B cell (primary cell): ENCODE measurements around the gene ATP6V0A1. TPM values are rescaled to one million over a fixed set of nuclear protein-coding genes. Genes with fewer than 3 reads are reported as not detected.
A peak's percentile ranks its signal among the peaks of the same experiment; 100 is the strongest.
"Not testable (repeated sequence)": the region's sequence is repeated elsewhere in the genome, so short reads cannot be mapped to it uniquely, and the experiment has no call there.

Experiments used
- ATAC-seq: fragments of 200-7000 bp; cut with Tn5 transposase; one replicate; pipeline ENCODE4 v1.10.0; 2021; ENCODE audit warnings: low read depth, mild to moderate bottlenecking, moderate number of reproducible peaks, moderate library complexity
- CTCF ChIA-PET: fragments of 350-600 bp; sonication (Branson Sonifier 250); formaldehyde crosslinking; loops from one replicate; lab custom pipeline; 2021; ENCODE audit warnings: antibody characterized with exemption, inconsistent platforms; lab: Charles Lee
- POLR2A ChIA-PET: fragments of 350-600 bp; sonication (Branson Sonifier 250); formaldehyde crosslinking; loops from one replicate; lab custom pipeline; 2021; ENCODE audit warnings: antibody characterized with exemption; lab: Charles Lee
- DNase-seq: peaks from one replicate; pipeline ENCODE4 v3.0.0; 2013
- H2AFZ ChIP-seq: 2 replicates; pipeline ENCODE4 v1.6.1; 2012; ENCODE audit warnings: mild to moderate bottlenecking, low read depth, low read length; ENCODE audit not compliant: insufficient read depth, poor library complexity, severe bottlenecking
- H3K27ac ChIP-seq, 2 donors: 1 replicate in 1 of 2; 2 replicates in 1 of 2; pipeline ENCODE4 v1.5.1; 2012 to 2013; ENCODE audit warnings: low read length in 2 of 2, mild to moderate bottlenecking in 2 of 2, moderate library complexity in 1 of 2
- H3K27me3 ChIP-seq, 4 experiments: fragments of 200-600 bp in 1 of 4; sonication (generic) in 1 of 4; replicated peaks in 1 of 4; 1 replicate in 2 of 4; 2 replicates in 2 of 4; pipeline versions ENCODE4 v1.6.1 to v1.7.0; 2013 to 2016; ENCODE audit warnings: low read length in 3 of 4, mild to moderate bottlenecking in 2 of 4, mixed read lengths in 1 of 4, moderate library complexity in 1 of 4; ENCODE audit not compliant: insufficient read depth in 4 of 4, control insufficient read depth in 3 of 4; ENCODE audit errors: control extremely low read depth in 1 of 4
- H3K36me3 ChIP-seq, 2 experiments: replicated peaks in 1 of 2; 1 replicate in 1 of 2; 2 replicates in 1 of 2; pipeline versions ENCODE4 v1.6.1 to v1.7.1; 2013; ENCODE audit warnings: low read length in 1 of 2; ENCODE audit not compliant: insufficient read depth in 2 of 2, control insufficient read depth in 1 of 2; ENCODE audit errors: control extremely low read depth in 1 of 2, extremely low read depth in 1 of 2
- H3K4me1 ChIP-seq, 2 donors: fragments of 200-600 bp in 1 of 2; sonication (generic) in 1 of 2; 1 replicate in 1 of 2; 2 replicates in 1 of 2; pipeline versions ENCODE4 v1.5.1 to v1.6.1; 2013 to 2017; ENCODE audit warnings: low read length in 2 of 2; ENCODE audit not compliant: control insufficient read depth in 2 of 2, insufficient read depth in 2 of 2
- H3K4me2 ChIP-seq: replicated peaks from 2 replicates; pipeline ENCODE3; 2012; ENCODE audit warnings: mild to moderate bottlenecking, low read depth, low read length; ENCODE audit not compliant: poor library complexity, severe bottlenecking
- H3K4me3 ChIP-seq, 5 experiments: fragments of 200-600 bp in 1 of 5; sonication (generic) in 1 of 5; 1 replicate in 3 of 5; 2 replicates in 2 of 5; pipeline versions ENCODE4 v1.5.1 to v1.7.0; 2011 to 2016; ENCODE audit warnings: low read length in 4 of 5, mild to moderate bottlenecking in 4 of 5, low read depth in 2 of 5, control low read depth in 1 of 5, moderate library complexity in 1 of 5; ENCODE audit not compliant: insufficient read depth in 1 of 5; ENCODE audit errors: control extremely low read depth in 1 of 5, extremely low read depth in 1 of 5
- H3K79me2 ChIP-seq: fragments of 200-600 bp; sonication (generic); one replicate; pipeline ENCODE4 v1.6.0; 2016; ENCODE audit warnings: low read length; ENCODE audit not compliant: control insufficient read depth, insufficient read depth
- H3K9ac ChIP-seq: fragments of 200-600 bp; sonication (generic); 2 replicates; pipeline ENCODE4 v1.6.1; 2017; ENCODE audit warnings: mild to moderate bottlenecking, low read length, moderate library complexity
- H3K9me3 ChIP-seq, 3 donors: one replicate each; pipeline versions ENCODE4 v1.6.1 to v1.7.1; 2013; ENCODE audit warnings: low read length in 2 of 3; ENCODE audit not compliant: control insufficient read depth in 2 of 3, insufficient read depth in 1 of 3; ENCODE audit errors: control extremely low read depth in 1 of 3
- H4K20me1 ChIP-seq: 2 replicates; pipeline ENCODE4 v1.6.0; 2012; ENCODE audit warnings: mild to moderate bottlenecking, low read length; ENCODE audit not compliant: insufficient read depth, control insufficient read depth, poor library complexity, severe bottlenecking
- H3K27ac Mint-ChIP-seq: one replicate; pipeline ENCODE4 v1.8.0; 2021; ENCODE audit warnings: mixed read lengths
- H3K27me3 Mint-ChIP-seq: one replicate; pipeline ENCODE4 v1.8.0; 2021; ENCODE audit warnings: mixed read lengths
- H3K4me1 Mint-ChIP-seq: one replicate; pipeline ENCODE4 v1.8.0; 2021; ENCODE audit warnings: mixed read lengths
- H3K4me3 Mint-ChIP-seq: one replicate; pipeline ENCODE4 v1.8.0; 2021; ENCODE audit warnings: mixed read lengths
- H3K9me3 Mint-ChIP-seq: one replicate; pipeline ENCODE4 v1.8.0; 2022; ENCODE audit warnings: mixed read lengths; ENCODE audit not compliant: insufficient read depth
- EZH2 ChIP-seq: IDR thresholded peaks from 2 replicates; pipeline ENCODE4 v1.6.1; 2012; ENCODE audit warnings: borderline replicate concordance, low read depth, mild to moderate bottlenecking, moderate library complexity, low read length; ENCODE audit not compliant: insufficient read depth, poor library complexity, severe bottlenecking
- WGBS: methylation state at CpG from one replicate; pipeline ENCODE4 v1.1.5; 2013; ENCODE audit warnings: missing lambda C conversion rate; ENCODE audit not compliant: insufficient coverage; 5-methylcytosine and 5-hydroxymethylcytosine counted together
- intact Hi-C: fragments of 100-400 bp; cut with micrococcal nuclease; formaldehyde crosslinking; loops from one replicate; pipeline ENCODE4 v1.10.0; 2022
- polyA plus RNA-seq: library from polyadenylated mRNA; depleted of rRNA; stranded (reverse); fragments of >200 nt; gene quantifications from 2 replicates; pipeline ENCODE4 v1.2.3, GENCODE V29; 2012
- total RNA-seq, 2 donors: library from RNA; stranded (reverse); fragments of 120-200 nt in 1 of 2; gene quantifications; 1 replicate in 1 of 2; 2 replicates in 1 of 2; pipeline versions ENCODE4 v1.2.3 to v1.2.4, GENCODE V29; 2013 to 2022
- TF ChIP-seq, protein P1 (sequence below): fragments of 200-600 bp; IDR thresholded peaks from one replicate; pipeline ENCODE4 v1.8.0; 2022; ENCODE audit warnings: antibody characterized with exemption, mild to moderate bottlenecking

The ATP6V0A1 gene
- total and polyA plus RNA-seq, 2 donors (not counting 1 experiment from before 2014, with no cell fraction given), result 59.1 to 90.9 TPM

DNA sequence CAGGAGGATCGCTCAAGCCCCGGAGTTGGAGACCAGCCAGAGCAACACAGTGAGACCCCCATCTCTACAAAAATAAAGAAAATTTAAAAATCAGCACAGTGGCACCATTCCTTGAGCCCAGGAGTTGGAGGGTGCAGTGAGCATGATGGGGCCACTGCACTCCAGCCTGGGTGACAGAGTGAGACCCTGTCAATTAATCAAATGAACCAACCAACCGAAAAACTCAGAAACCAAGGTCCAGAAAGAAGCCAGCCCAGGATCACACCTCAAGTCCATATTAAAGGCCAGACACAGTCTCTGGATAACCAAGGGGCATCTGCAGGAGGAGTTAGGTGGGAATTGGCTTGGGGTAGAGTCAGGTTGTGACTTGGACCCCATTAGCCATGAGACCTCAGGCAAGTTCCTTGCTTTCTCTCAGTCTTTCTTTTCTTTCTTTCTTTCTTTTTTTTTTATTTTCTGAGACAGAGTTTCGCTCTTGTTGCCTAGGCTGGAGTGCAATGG, 96.5 kb downstream of the ATP6V0A1 start:
- TF ChIP-seq, protein P1, sequence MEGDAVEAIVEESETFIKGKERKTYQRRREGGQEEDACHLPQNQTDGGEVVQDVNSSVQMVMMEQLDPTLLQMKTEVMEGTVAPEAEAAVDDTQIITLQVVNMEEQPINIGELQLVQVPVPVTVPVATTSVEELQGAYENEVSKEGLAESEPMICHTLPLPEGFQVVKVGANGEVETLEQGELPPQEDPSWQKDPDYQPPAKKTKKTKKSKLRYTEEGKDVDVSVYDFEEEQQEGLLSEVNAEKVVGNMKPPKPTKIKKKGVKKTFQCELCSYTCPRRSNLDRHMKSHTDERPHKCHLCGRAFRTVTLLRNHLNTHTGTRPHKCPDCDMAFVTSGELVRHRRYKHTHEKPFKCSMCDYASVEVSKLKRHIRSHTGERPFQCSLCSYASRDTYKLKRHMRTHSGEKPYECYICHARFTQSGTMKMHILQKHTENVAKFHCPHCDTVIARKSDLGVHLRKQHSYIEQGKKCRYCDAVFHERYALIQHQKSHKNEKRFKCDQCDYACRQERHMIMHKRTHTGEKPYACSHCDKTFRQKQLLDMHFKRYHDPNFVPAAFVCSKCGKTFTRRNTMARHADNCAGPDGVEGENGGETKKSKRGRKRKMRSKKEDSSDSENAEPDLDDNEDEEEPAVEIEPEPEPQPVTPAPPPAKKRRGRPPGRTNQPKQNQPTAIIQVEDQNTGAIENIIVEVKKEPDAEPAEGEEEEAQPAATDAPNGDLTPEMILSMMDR, result no peak
- TF ChIP-seq EZH2, result no peak
- peak overlapping the region; percentile 97 for H3K4me2 ChIP-seq
- peaks cover 20% of the 10 kb centered on the region for H3K4me1 Mint-ChIP-seq
- no peaks in the 10 kb centered on the region for H3K27me3 Mint-ChIP-seq
- no peaks in the 10 kb centered on the region for H3K9me3 ChIP-seq
- peak overlapping the region; percentile 61 to 99 (median 90) for H3K4me3 ChIP-seq
- peaks cover 15 to 27% of the 10 kb centered on the region in 2 donors for H3K4me1 ChIP-seq
- H3K27me3 ChIP-seq, result no peaks in the 10 kb centered on the region
- intact Hi-C loops, result loop anchor here (2.0 kb wide), 1 partner anchor 18 kb away; the partner anchor contains the start of gene NAGLU
- WGBS, result 60% methylated on average over 1 of the region's 4 CpGs
- H3K27ac ChIP-seq, result peak overlapping the region; percentile 88 to 96
- peak overlapping the region; percentile 96 for H3K4me3 Mint-ChIP-seq
- H3K9me3 Mint-ChIP-seq, result no peaks in the 10 kb centered on the region
- H3K27ac Mint-ChIP-seq, result peak overlapping the region; percentile 98
- peak overlapping the region; percentile 84 for H2AFZ ChIP-seq
- ATAC-seq (peak; percentile 3), DNase-seq (no peak)
- CTCF ChIA-PET, result interaction anchor here (1.0 to 2.7 kb wide), 7 partner anchors 10 to 31 kb away, joined by 3 to 17 read pairs (median 4); partner anchors contain the start of genes MLX, NAGLU and PSMC3IP
- H3K79me2 ChIP-seq, result peaks cover 17% of the 10 kb centered on the region
- H4K20me1 ChIP-seq, result peaks cover 6% of the 10 kb centered on the region
- POLR2A ChIA-PET, result interaction anchor here (0.5 to 1.7 kb wide), 8 partner anchors 8 to 761 kb away, joined by 4 to 18 read pairs (median 6); partner anchors contain the start of genes COASY, MLX, NAGLU and PSMC3IP
- peak overlapping the region; percentile 88 for H3K9ac ChIP-seq
- H3K36me3 ChIP-seq, result no peaks in the 10 kb centered on the region

DNA sequence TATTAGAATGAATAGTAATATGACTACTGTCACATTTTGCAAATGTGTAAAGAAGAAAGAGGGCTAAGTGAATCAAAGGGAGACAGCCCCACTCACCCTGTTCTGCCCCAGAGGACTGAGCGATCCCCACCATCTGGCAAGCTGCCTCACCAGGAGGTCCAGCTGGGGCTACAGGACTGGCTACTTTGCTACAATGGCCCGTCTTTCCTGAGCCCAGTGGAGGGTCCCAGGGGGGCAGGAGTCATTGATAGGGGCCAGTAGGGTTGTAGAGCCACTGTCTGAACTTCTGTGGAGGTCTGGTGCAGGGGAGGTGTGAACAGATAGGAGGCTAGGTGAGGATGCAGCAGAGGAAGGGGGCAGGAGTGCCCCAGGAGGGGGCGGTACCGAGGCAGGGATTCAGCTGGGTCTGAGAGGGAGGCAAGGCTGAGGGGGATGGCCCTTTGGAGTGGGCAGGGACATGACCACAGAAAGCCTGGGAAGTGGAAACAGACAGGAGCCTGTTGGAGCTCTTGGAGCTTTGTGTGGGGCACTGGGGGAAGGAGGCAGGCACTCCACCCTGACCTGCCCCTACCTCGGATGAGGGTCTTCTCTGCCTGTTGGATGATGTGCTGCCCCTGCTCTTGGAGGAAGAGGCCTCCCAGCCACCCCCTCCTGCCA, 97.4 kb downstream of the ATP6V0A1 start:
- POLR2A ChIA-PET, H3K9me3 Mint-ChIP-seq, H2AFZ ChIP-seq, H3K9me3 ChIP-seq, CTCF ChIA-PET, H3K27me3 ChIP-seq, H3K36me3 ChIP-seq, H3K27ac ChIP-seq, H4K20me1 ChIP-seq, H3K27me3 Mint-ChIP-seq, H3K4me3 ChIP-seq, DNase-seq, H3K9ac ChIP-seq, H3K4me2 ChIP-seq, ATAC-seq: not testable (repeated sequence)
- H3K4me1 ChIP-seq, result peaks cover 15 to 27% of the 10 kb centered on the region in 2 donors
- 71% methylated on average over 5 of the region's 5 CpGs for WGBS
- intact Hi-C loops, result loop anchor here (2.0 kb wide), 1 partner anchor 19 kb away; the partner anchor contains the start of gene NAGLU
- H3K27ac Mint-ChIP-seq, result peak overlapping the region; percentile 73
- H3K4me1 Mint-ChIP-seq, result peaks cover 19% of the 10 kb centered on the region
- H3K4me3 Mint-ChIP-seq, result peak overlapping the region; percentile 96
- peaks cover 22% of the 10 kb centered on the region for H3K79me2 ChIP-seq
